Inferior parietal cortex (tissue), 1 donor: ENCODE data around the gene SLC8A1.

Experiments used
- DNase-seq: peaks from one replicate; pipeline ENCODE4 v3.0.0-alpha.2; 2016; ENCODE audit errors: extremely low spot score

Gene SLC8A1

GRCh38 chr2:40230707-40231432, 221.0 kb downstream of the SLC8A1 start:
- DNase-seq = no peak

- no peak for DNase-seq
Observed at GRCh38 chr2:40230186-40230585, 221.7 kb downstream of the SLC8A1 start.

- no peak for DNase-seq
Observed at GRCh38 chr2:40228310-40228709, 223.6 kb downstream of the SLC8A1 start.

GRCh38 chr2:40227210-40227609, 224.7 kb downstream of the SLC8A1 start:
- no peak for DNase-seq

GRCh38 chr2:40226637-40227036, 225.3 kb downstream of the SLC8A1 start:
- no peak for DNase-seq

GRCh38 chr2:40225670-40226210, 226.2 kb downstream of the SLC8A1 start:
- no peak for DNase-seq

GRCh38 chr2:40224318-40224717, 227.6 kb downstream of the SLC8A1 start:
- no peak for DNase-seq

GRCh38 chr2:40220177-40220925, 231.5 kb downstream of the SLC8A1 start:
- no peak for DNase-seq

- DNase-seq = no peak
Observed at GRCh38 chr2:40219141-40219540, 232.7 kb downstream of the SLC8A1 start.

GRCh38 chr2:40218679-40219078, 233.2 kb downstream of the SLC8A1 start:
- no peak for DNase-seq

GRCh38 chr2:40213619-40214018, 238.3 kb downstream of the SLC8A1 start:
- DNase-seq = no peak

- DNase-seq = no peak
Observed at GRCh38 chr2:40213071-40213470, 238.8 kb downstream of the SLC8A1 start.

- no peak for DNase-seq
Observed at GRCh38 chr2:40210968-40211353, 240.9 kb downstream of the SLC8A1 start.

GRCh38 chr2:40210344-40210967, 241.4 kb downstream of the SLC8A1 start:
- no peak for DNase-seq

- no peak for DNase-seq
Observed at GRCh38 chr2:40209761-40210160, 242.1 kb downstream of the SLC8A1 start.

- DNase-seq = no peak
Observed at GRCh38 chr2:40208463-40208862, 243.4 kb downstream of the SLC8A1 start.

- DNase-seq = no peak
Observed at GRCh38 chr2:40204268-40204667, 247.6 kb downstream of the SLC8A1 start.

GRCh38 chr2:40202798-40203400, 249.0 kb downstream of the SLC8A1 start:
- DNase-seq = no peak

- DNase-seq = no peak
Observed at GRCh38 chr2:40201425-40201824, 250.5 kb downstream of the SLC8A1 start.

GRCh38 chr2:40200366-40200915, 251.4 kb downstream of the SLC8A1 start:
- DNase-seq = no peak

- DNase-seq = no peak
Observed at GRCh38 chr2:40199771-40200170, 252.1 kb downstream of the SLC8A1 start.

- DNase-seq = no peak
Observed at GRCh38 chr2:40197121-40197520, 254.8 kb downstream of the SLC8A1 start.
